ENCODE results near the gene IMPA2. TPM values are rescaled to one million over a fixed set of nuclear protein-coding genes. Genes with fewer than 3 reads are reported as not detected.

The IMPA2 gene
- total RNA-seq, 4 donors from 2014 or later: 50.1 to 290 (median 84.6) TPM

- Histone ChIP-seq H3K4me1 (peaks cover 16 to 54% (median 27%) of the 10 kb centered on the region in 4 donors), H3K4me3 (no peak overlapping the region), H3K27ac (peak overlapping the region; percentile 47 to 78 (median 66)), H3K9me3 (no peaks in the 10 kb centered on the region), H3K36me3 (no peaks in the 10 kb centered on the region), H3K27me3 (no peaks in the 10 kb centered on the region)
- peak; percentile 81 for DNase-seq
- in situ Hi-C loops (cut with MboI; ENCODE audit: low pct_ligation_motif_present in 1 of 4, low pct_unique_long_range_greater_than_20kb in 1 of 4, low sequenced_read_pairs in 3 of 4) (loop anchor here in 2 of 4 donors (10.0 kb wide), 1 partner anchor 51 kb away; no protein-coding TSS in a partner anchor), intact Hi-C loops (cut with DNase I; ENCODE audit: low total_unique reads) (no loop called here)
- TF ChIP-seq POLR2AphosphoS5 (IDR thresholded peaks at IDR 0.05) (peak in 1 of 3 donors; percentile 13), POLR2A (IDR thresholded peaks at IDR 0.05) (no peak), CTCF (IDR thresholded peaks at IDR 0.05) (peak; percentile 68 to 81 (median 73)), EP300 (IDR thresholded peaks at IDR 0.05; ENCODE audit: low read depth) (no peak)
- WGBS, 2 donors (ENCODE audit: low coverage in 1 of 2): 7 to 10% methylated on average over 2 to 9 of the region's 9 CpGs
These were observed 14.3 kb downstream of the IMPA2 start for GRCh38 chr18:11995445-11996189.

- no peak for DNase-seq
- intact Hi-C loops (cut with DNase I; ENCODE audit: low total_unique reads) (no loop called here), in situ Hi-C loops (cut with MboI; ENCODE audit: low pct_ligation_motif_present in 1 of 4, low pct_unique_long_range_greater_than_20kb in 1 of 4, low sequenced_read_pairs in 3 of 4) (loop anchor here in 2 of 4 donors (10.0 kb wide), 1 partner anchor 51 kb away; no protein-coding TSS in a partner anchor)
- H3K9me3 ChIP-seq: no peaks in the 10 kb centered on the region
- H3K36me3 ChIP-seq: no peaks in the 10 kb centered on the region
- TF ChIP-seq POLR2AphosphoS5 (IDR thresholded peaks at IDR 0.05) (no peak), POLR2A (IDR thresholded peaks at IDR 0.05) (no peak), EP300 (IDR thresholded peaks at IDR 0.05; ENCODE audit: low read depth) (no peak), CTCF (IDR thresholded peaks at IDR 0.05) (no peak)
- no peak overlapping the region for H3K4me3 ChIP-seq
- no peaks in the 10 kb centered on the region for H3K27me3 ChIP-seq
- peak overlapping the region; percentile 47 to 78 (median 66) for H3K27ac ChIP-seq
- H3K4me1 ChIP-seq: peaks cover 16 to 60% (median 32%) of the 10 kb centered on the region in 4 donors
- 73 to 79% methylated on average over 5 to 9 of the region's 9 CpGs for WGBS, 2 donors (ENCODE audit: low coverage in 1 of 2)
These were observed 15.0 kb downstream of the IMPA2 start for GRCh38 chr18:11996190-11996754.

- TF ChIP-seq POLR2A (IDR thresholded peaks at IDR 0.05) (no peak), CTCF (IDR thresholded peaks at IDR 0.05) (no peak), EP300 (IDR thresholded peaks at IDR 0.05; ENCODE audit: low read depth) (no peak), POLR2AphosphoS5 (IDR thresholded peaks at IDR 0.05) (no peak)
- Histone ChIP-seq H3K27me3 (no peaks in the 10 kb centered on the region), H3K4me3 (no peak overlapping the region), H3K9me3 (no peaks in the 10 kb centered on the region), H3K4me1 (peaks cover 20 to 65% (median 38%) of the 10 kb centered on the region in 4 donors), H3K27ac (peak overlapping the region in 1 of 4 donors; percentile 78), H3K36me3 (no peaks in the 10 kb centered on the region)
- WGBS, 2 donors (ENCODE audit: low coverage in 1 of 2): 95% methylated on average over 4 of the region's 4 CpGs; no CpG with 5 or more reads in 1 of the 2 donors
- DNase-seq: no peak
- in situ Hi-C loops (cut with MboI; ENCODE audit: low pct_ligation_motif_present in 1 of 4, low pct_unique_long_range_greater_than_20kb in 1 of 4, low sequenced_read_pairs in 3 of 4) (loop anchor here in 2 of 4 donors (10.0 kb wide), 1 partner anchor 52 kb away; no protein-coding TSS in a partner anchor), intact Hi-C loops (cut with DNase I; ENCODE audit: low total_unique reads) (no loop called here)
These were observed 15.6 kb downstream of the IMPA2 start for GRCh38 chr18:11996907-11997306.

- no peaks in the 10 kb centered on the region for H3K27me3 ChIP-seq
- no peak overlapping the region for H3K4me3 ChIP-seq
- H3K4me1 ChIP-seq: peaks cover 22 to 70% (median 42%) of the 10 kb centered on the region in 4 donors
- H3K9me3 ChIP-seq: no peaks in the 10 kb centered on the region
- intact Hi-C loops (cut with DNase I; ENCODE audit: low total_unique reads) (no loop called here), in situ Hi-C loops (cut with MboI; ENCODE audit: low pct_ligation_motif_present in 1 of 4, low pct_unique_long_range_greater_than_20kb in 1 of 4, low sequenced_read_pairs in 3 of 4) (loop anchor here in 2 of 4 donors (10.0 kb wide), 1 partner anchor 53 kb away; no protein-coding TSS in a partner anchor)
- TF ChIP-seq POLR2AphosphoS5 (IDR thresholded peaks at IDR 0.05) (no peak), EP300 (IDR thresholded peaks at IDR 0.05; ENCODE audit: low read depth) (no peak), POLR2A (IDR thresholded peaks at IDR 0.05) (no peak), CTCF (IDR thresholded peaks at IDR 0.05) (no peak)
- WGBS, 2 donors (ENCODE audit: low coverage in 1 of 2): 89 to 100% methylated on average over 1 to 9 of the region's 9 CpGs
- DNase-seq: no peak
- peak overlapping the region in 3 of 4 donors; percentile 39 to 91 (median 78) for H3K27ac ChIP-seq
- H3K36me3 ChIP-seq: no peaks in the 10 kb centered on the region
These were observed 16.2 kb downstream of the IMPA2 start for GRCh38 chr18:11997466-11997865.
